D721Med (cell line): ENCODE results near the gene SCYGR3.

Experiments
- DNase-seq: peaks from one replicate; pipeline ENCODE4 v3.0.0; 2011; ENCODE audit warnings: low spot score; ENCODE audit not compliant: insufficient read length
- FAIRE-seq: peaks from 2 replicates; lab custom pipeline; 2011; peaks lifted over from hg19 to GRCh38; lab: Jason Lieb, UNC
- TF ChIP-seq, protein P1 (sequence below): IDR thresholded peaks from 2 replicates; pipeline ENCODE4 v1.5.1; 2012; ENCODE audit warnings: mild to moderate bottlenecking, control low read depth; ENCODE audit not compliant: insufficient read depth; ENCODE audit errors: missing control alignments

Gene SCYGR3

DNA sequence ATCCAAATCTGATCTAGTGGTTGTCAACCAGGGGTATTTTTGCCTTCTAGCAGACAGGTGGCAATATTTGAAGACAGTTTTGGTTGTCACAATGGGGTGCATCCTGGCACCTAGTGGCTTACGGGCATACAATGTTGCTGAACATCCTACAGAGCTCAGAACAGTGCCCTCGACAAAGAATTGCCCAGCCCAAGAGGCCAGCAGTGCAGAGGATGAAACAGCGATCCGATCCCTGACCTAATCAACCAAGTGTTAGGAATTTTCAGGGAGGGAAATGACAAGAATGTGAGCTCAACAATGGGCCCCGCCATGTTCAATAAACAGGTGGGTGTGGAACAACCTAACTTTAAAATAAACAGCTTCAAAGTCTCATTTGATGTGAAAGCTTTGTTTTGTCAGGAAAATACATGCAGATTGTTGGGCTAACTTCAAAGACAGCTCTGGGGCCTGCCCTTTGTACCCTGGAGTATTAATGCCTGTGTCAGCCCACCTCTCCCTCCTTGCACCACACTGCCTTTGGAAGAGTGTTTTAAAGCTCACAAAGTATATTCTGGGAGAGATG, 29.4 kb upstream of the SCYGR3 start:
- DNase-seq (no peak), FAIRE-seq (no peak)
- TF ChIP-seq, protein P1, sequence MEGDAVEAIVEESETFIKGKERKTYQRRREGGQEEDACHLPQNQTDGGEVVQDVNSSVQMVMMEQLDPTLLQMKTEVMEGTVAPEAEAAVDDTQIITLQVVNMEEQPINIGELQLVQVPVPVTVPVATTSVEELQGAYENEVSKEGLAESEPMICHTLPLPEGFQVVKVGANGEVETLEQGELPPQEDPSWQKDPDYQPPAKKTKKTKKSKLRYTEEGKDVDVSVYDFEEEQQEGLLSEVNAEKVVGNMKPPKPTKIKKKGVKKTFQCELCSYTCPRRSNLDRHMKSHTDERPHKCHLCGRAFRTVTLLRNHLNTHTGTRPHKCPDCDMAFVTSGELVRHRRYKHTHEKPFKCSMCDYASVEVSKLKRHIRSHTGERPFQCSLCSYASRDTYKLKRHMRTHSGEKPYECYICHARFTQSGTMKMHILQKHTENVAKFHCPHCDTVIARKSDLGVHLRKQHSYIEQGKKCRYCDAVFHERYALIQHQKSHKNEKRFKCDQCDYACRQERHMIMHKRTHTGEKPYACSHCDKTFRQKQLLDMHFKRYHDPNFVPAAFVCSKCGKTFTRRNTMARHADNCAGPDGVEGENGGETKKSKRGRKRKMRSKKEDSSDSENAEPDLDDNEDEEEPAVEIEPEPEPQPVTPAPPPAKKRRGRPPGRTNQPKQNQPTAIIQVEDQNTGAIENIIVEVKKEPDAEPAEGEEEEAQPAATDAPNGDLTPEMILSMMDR: no peak

DNA sequence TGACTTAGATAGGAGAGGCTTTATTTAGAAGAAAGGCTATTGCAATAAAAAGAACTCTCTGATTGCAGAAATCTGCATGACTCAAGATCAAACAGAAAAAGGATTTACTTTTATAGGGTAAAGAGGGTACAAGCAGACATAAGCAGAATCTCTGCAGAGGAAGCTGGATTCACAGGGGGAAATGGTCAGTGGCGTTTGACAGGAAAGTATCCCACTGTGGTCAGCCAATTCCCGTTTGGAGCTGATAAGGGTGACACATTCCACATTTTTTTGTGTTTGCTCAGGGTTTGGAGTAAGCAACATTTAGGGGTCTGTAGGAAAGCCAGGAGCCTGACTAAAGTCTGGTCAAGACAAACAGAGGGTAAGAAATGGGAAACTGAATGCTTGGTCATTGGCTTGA, 28.0 kb upstream of the SCYGR3 start:
- FAIRE-seq: no peak
- no peak for DNase-seq
- TF ChIP-seq, protein P1: no peak

DNA sequence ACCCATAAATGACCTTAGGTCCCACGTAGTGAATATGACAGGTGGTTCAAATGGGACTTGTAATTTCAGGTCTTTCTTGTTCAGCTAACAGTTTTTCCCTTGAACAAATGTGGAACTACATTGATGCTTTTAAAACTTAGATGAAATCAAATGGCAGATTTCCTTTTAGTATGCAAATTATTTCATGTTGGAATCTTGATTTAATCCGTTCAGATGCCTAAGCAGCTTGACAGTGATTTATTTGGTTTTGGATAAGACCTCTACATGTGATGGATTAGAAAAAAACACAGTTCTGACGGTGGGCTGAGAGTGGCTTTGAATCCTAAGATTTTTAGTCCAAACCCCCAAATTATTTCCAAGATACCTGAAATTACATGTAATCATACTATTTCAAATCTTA, 19.6 kb upstream of the SCYGR3 start:
- TF ChIP-seq, protein P1: no peak
- FAIRE-seq (no peak), DNase-seq (no peak)

DNA sequence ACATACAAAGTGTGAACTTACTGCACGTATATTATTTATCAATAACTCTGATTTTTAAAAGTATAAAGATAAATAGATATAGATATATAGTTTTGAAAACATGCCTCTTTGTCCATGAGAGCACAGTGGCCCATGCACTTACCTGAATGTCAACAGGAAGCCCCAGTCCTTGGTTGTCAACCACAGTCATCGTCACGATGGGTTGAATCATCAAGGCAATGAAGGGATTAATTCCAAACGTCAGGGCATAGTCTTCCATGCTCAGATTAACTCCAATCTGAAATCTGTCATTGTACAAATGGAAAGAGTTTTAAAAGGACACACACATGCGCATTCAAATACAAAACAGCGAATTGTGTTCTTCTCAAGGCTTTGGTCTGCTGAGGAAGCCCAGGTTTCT, 18.2 kb upstream of the SCYGR3 start:
- TF ChIP-seq, protein P1: no peak
- DNase-seq (no peak), FAIRE-seq (no peak)

DNA sequence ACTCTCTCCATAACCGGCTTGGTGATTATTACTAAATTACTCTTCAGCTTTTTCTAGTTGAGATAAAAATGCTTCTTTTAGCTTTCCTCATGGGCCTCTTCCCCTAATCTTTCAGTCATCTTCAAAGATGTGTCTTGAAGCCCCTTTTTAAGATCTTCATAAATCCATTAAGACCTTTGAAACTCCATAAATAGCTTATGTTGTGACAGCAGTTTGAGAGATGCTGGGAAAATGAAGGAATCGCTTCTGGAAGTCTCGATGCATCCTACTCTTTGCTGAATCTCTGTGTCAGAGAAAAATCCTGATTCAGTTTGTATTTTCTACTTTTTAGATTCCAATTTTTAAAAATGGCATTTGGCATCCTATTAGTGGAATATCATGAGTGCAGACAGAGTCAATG, 15.7 kb upstream of the SCYGR3 start:
- TF ChIP-seq, protein P1: no peak
- FAIRE-seq (no peak), DNase-seq (no peak)

DNA sequence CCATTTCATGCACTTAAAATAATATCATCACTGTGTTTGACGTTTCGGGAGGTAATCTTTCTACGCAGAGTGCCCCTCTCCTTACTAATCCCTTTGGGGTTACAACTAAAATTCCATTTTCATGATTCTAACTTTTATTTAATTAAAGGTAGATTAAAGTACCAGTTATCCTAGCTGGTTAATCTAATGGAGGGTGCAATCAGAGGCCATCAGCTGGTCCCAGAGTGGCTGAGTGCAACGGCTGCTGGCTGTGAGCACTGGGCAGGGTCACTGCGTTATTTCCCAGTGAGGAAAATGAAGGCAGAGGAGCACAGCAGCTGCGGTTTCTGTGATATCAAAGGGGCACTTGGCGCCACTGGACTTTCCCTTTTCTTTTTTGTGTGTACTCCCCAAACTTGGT, 14.8 kb upstream of the SCYGR3 start:
- FAIRE-seq (no peak), DNase-seq (no peak)
- TF ChIP-seq, protein P1: no peak

DNA sequence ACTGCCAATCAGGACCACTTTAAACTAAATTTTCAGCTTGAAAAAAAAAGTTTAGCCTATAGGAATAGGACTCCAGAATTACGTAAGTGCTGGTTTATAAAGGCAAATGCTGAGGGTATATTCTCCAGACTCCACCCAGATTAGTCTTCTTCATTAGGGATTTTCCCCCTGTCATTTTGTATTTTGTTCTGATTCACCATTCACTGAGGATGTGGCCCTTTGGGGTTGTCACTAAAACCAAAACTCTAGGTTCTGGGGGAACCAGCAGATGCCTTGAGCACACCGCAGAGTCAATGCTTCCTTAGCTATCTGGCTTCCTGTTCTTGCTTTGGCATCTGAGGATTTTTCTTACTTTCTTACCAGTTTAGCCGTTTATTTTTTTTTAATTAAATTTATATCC, 13.1 kb upstream of the SCYGR3 start:
- DNase-seq: no peak
- no peak for FAIRE-seq

More for the DNA sequence above, 13.1 kb upstream of the SCYGR3 start:
- TF ChIP-seq, protein P1: no peak
